SU-DHL-6 (cell line): ENCODE data around the gene CDC42.

Experiments used
- H2AFZ ChIP-seq: fragments of 200-600 bp; sonication (generic); 2 replicates; pipeline ENCODE4 v1.6.1; 2014; ENCODE audit warnings: low read depth, mild to moderate bottlenecking, moderate library complexity, mixed read lengths, antibody characterized with exemption, low read length; ENCODE audit not compliant: severe bottlenecking
- H3F3A ChIP-seq: fragments of 200-600 bp; shearing (Covaris generic); 2 replicates; pipeline ENCODE4 v1.6.0; 2016; ENCODE audit warnings: antibody characterized with exemption, mild to moderate bottlenecking; ENCODE audit not compliant: insufficient read depth
- H3K27ac ChIP-seq: fragments of 200-600 bp; sonication (generic); 2 replicates; pipeline ENCODE4 v1.5.1; 2016; ENCODE audit warnings: low read depth, mild to moderate bottlenecking, low read length, moderate library complexity, mixed read lengths
- H3K27me3 ChIP-seq: fragments of 200-600 bp; sonication (generic), shearing (Covaris generic); 2 replicates; pipeline ENCODE4 v1.6.0; 2014; ENCODE audit warnings: mild to moderate bottlenecking, low read length
- H3K36me3 ChIP-seq: fragments of 200-600 bp; sonication (generic); 2 replicates; pipeline ENCODE4 v1.6.1; 2014; ENCODE audit warnings: mild to moderate bottlenecking, low read length, mixed read lengths
- H3K4me2 ChIP-seq: fragments of 300-600, 200-600 bp; shearing (Covaris generic), sonication (generic); 2 replicates; pipeline ENCODE4 v1.6.0; 2014; ENCODE audit warnings: low read length, low read depth, mild to moderate bottlenecking; ENCODE audit not compliant: poor library complexity, severe bottlenecking
- H3K4me3 ChIP-seq: fragments of 200-600 bp; sonication (generic); 2 replicates; pipeline ENCODE4 v1.5.1; 2014; ENCODE audit warnings: antibody characterized with exemption, low read length, mild to moderate bottlenecking, mixed read lengths; ENCODE audit not compliant: insufficient read depth, poor library complexity, severe bottlenecking
- H3K79me2 ChIP-seq: fragments of 200-600 bp; sonication (generic); 2 replicates; pipeline ENCODE4 v1.6.1; 2014; ENCODE audit warnings: mild to moderate bottlenecking, low read length, moderate library complexity; ENCODE audit not compliant: insufficient read depth
- H3K9ac ChIP-seq: fragments of 200-600 bp; sonication (generic); 2 replicates; pipeline ENCODE4 v1.7.0; 2014; ENCODE audit warnings: mild to moderate bottlenecking, low read length
- H3K9me2 ChIP-seq: fragments of 200-600 bp; sonication (generic); replicated peaks from 2 replicates; pipeline ENCODE4 v1.6.1; 2014; ENCODE audit warnings: low read length; ENCODE audit not compliant: insufficient read depth
- H3K9me3 ChIP-seq: fragments of 200-600 bp; sonication (generic); 2 replicates; pipeline ENCODE4 v1.6.1; 2014; ENCODE audit warnings: low read length, mixed read lengths; ENCODE audit not compliant: insufficient read depth
- H4K20me1 ChIP-seq: fragments of 200-600 bp; sonication (generic); 2 replicates; pipeline ENCODE4 v1.6.1; 2014; ENCODE audit warnings: low read depth, mild to moderate bottlenecking, antibody characterized with exemption, low read length, moderate library complexity, mixed read lengths
- CTCF ChIP-seq: fragments of 200-600 bp; sonication (generic); IDR thresholded peaks from one replicate; pipeline ENCODE4 v1.5.1; 2017; ENCODE audit warnings: antibody characterized with exemption, mild to moderate bottlenecking, low read length, moderate library complexity; ENCODE audit not compliant: insufficient read depth, poor library complexity, severe bottlenecking
- EZH2phosphoT487 ChIP-seq: fragments of 200-600 bp; sonication (generic), shearing (Covaris generic); conservative IDR thresholded peaks from 2 replicates; pipeline ENCODE4 v1.6.1; 2018; ENCODE audit warnings: mild to moderate bottlenecking, antibody characterized with exemption, low read length, moderate library complexity, mixed read lengths

CDC42 gene

GRCh38 chr1:22132517-22133235 is 80.2 kb downstream of the CDC42 start:
- Histone ChIP-seq H3K9ac (no peak overlapping the region), H3K79me2 (no peaks in the 10 kb centered on the region), H3K9me2 (no peaks in the 10 kb centered on the region), H2AFZ (no peak overlapping the region), H3F3A (no peaks in the 10 kb centered on the region), H3K27me3 (no peaks in the 10 kb centered on the region), H3K9me3 (no peaks in the 10 kb centered on the region), H3K27ac (no peak overlapping the region), H4K20me1 (no peaks in the 10 kb centered on the region), H3K36me3 (no peaks in the 10 kb centered on the region), H3K4me2 (no peak overlapping the region), H3K4me3 (no peak overlapping the region)
- TF ChIP-seq CTCF (no peak), EZH2phosphoT487 (no peak)

- TF ChIP-seq CTCF, result no peak
- TF ChIP-seq EZH2phosphoT487, result no peak
- no peaks in the 10 kb centered on the region for H4K20me1 ChIP-seq
- H3K27me3 ChIP-seq, result no peaks in the 10 kb centered on the region
- H3K9me3 ChIP-seq, result no peaks in the 10 kb centered on the region
- H3F3A ChIP-seq, result no peaks in the 10 kb centered on the region
- no peak overlapping the region for H3K4me2 ChIP-seq
- no peak overlapping the region for H3K9ac ChIP-seq
- H3K4me3 ChIP-seq, result no peak overlapping the region
- no peaks in the 10 kb centered on the region for H3K79me2 ChIP-seq
- H3K9me2 ChIP-seq, result no peaks in the 10 kb centered on the region
- no peaks in the 10 kb centered on the region for H3K36me3 ChIP-seq
- no peak overlapping the region for H3K27ac ChIP-seq
- no peak overlapping the region for H2AFZ ChIP-seq
Measured at GRCh38 chr1:22133247-22133930, 80.9 kb downstream of the CDC42 start.

GRCh38 chr1:22133931-22134324 is 81.4 kb downstream of the CDC42 start:
- no peak overlapping the region for H3K4me2 ChIP-seq
- H3K9ac ChIP-seq, result no peak overlapping the region
- no peaks in the 10 kb centered on the region for H3F3A ChIP-seq
- H3K27ac ChIP-seq, result no peak overlapping the region
- H2AFZ ChIP-seq, result no peak overlapping the region
- no peaks in the 10 kb centered on the region for H3K9me2 ChIP-seq
- H3K36me3 ChIP-seq, result no peaks in the 10 kb centered on the region
- no peaks in the 10 kb centered on the region for H4K20me1 ChIP-seq
- no peaks in the 10 kb centered on the region for H3K27me3 ChIP-seq
- no peak overlapping the region for H3K4me3 ChIP-seq
- TF ChIP-seq CTCF, result no peak
- no peak for TF ChIP-seq EZH2phosphoT487
- H3K9me3 ChIP-seq, result no peaks in the 10 kb centered on the region
- H3K79me2 ChIP-seq, result no peaks in the 10 kb centered on the region
